ENCODE results near the gene ABCA6. TPM values are rescaled to one million over a fixed set of nuclear protein-coding genes. Genes with fewer than 3 reads are reported as not detected.
"Not testable (repeated sequence)": the region's sequence is repeated elsewhere in the genome, so short reads cannot be mapped to it uniquely, and the experiment has no call there.

Gene ABCA6
- polyA plus RNA-seq, 1 donor (not counting 4 experiments of a cell fraction or from before 2014, with no cell fraction given) = 0.14 TPM

DNA sequence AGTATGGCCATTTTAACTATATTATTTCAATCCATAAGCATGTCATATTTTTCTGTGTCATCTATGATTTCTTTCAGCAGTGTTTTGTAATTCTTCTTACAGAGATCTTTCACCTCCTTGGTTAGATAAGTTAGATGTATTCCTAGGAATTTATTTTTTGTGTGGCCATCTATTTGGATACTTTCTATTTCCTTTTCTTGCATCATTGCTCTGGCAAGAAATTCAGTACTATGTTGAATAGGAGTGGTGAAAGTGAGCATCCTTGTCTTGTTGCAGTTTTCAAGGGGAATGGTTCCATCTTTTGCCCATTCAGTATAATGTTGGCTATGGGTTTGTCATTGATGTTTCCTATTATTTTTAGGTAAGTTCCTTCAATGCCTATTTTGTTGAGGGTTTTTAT lies 65.9 kb downstream of the ABCA6 start:
- no peaks in the 10 kb centered on the region for H3K9me1 ChIP-seq (ENCODE audit: control insufficient read depth, extremely low read depth, insufficient read depth, low read length)
- H3K36me3 ChIP-seq (ENCODE audit: control insufficient read depth in 2 of 2, extremely low read depth in 1 of 2, insufficient read depth in 2 of 2, low read length in 2 of 2) = no peaks in the 10 kb centered on the region
- H3K79me2 ChIP-seq (ENCODE audit: control insufficient read depth, insufficient read depth, low read length) = no peaks in the 10 kb centered on the region
- H3K4me2 ChIP-seq (ENCODE audit: control insufficient read depth, extremely low read depth, insufficient read depth, low read depth, low read length) = no peak overlapping the region
- no peaks in the 10 kb centered on the region for H3K9me3 ChIP-seq (ENCODE audit: control insufficient read depth, low read depth, low read length)
- no peaks in the 10 kb centered on the region for H3K4me1 ChIP-seq (ENCODE audit: control insufficient read depth, extremely low read depth, insufficient read depth, low read length)
- no peak for TF ChIP-seq EZH2 (IDR thresholded peaks at IDR 0.05; ENCODE audit: low read length)
- no peak for TF ChIP-seq CTCF (optimal IDR thresholded peaks at IDR 0.05 in 1 of 3, IDR thresholded peaks at IDR 0.05 in 1 of 3, conservative IDR thresholded peaks at IDR 0.05 in 1 of 3; ENCODE audit: extremely low read depth in 1 of 3, insufficient read depth in 2 of 3, low read length in 3 of 3)
- no peak overlapping the region for H3K9ac ChIP-seq (ENCODE audit: control insufficient read depth, extremely low read depth, insufficient read depth, low read length)
- H2AFZ ChIP-seq (ENCODE audit: control insufficient read depth, low read length) = no peak overlapping the region
- no peak overlapping the region for H3K27ac ChIP-seq (ENCODE audit: control insufficient read depth, insufficient read depth, low read length)
- FAIRE-seq = no peak
- no peak overlapping the region for H3K4me3 ChIP-seq (ENCODE audit: control insufficient read depth in 2 of 3, extremely low read depth in 1 of 3, insufficient read depth in 2 of 3, low read depth in 1 of 3, low read length in 3 of 3)
- no peak for DNase-seq (ENCODE audit: low read depth, low spot score)
- H3K27me3 ChIP-seq (ENCODE audit: control insufficient read depth, extremely low read depth, insufficient read depth, low read length) = no peaks in the 10 kb centered on the region
- no peaks in the 10 kb centered on the region for H4K20me1 ChIP-seq (ENCODE audit: control insufficient read depth, extremely low read depth, insufficient read depth, low read length)
- dilution Hi-C loops (cut with MboI; ENCODE audit: extremely low pct_ligation_motif_present, low sequenced_read_pairs) = no loop called here

- H3K9me1 ChIP-seq (ENCODE audit: control insufficient read depth, extremely low read depth, insufficient read depth, low read length); H3K36me3 ChIP-seq (ENCODE audit: control insufficient read depth in 2 of 2, extremely low read depth in 1 of 2, insufficient read depth in 2 of 2, low read length in 2 of 2); DNase-seq (ENCODE audit: low read depth, low spot score); FAIRE-seq; H3K4me3 ChIP-seq (ENCODE audit: control insufficient read depth in 2 of 3, extremely low read depth in 1 of 3, insufficient read depth in 2 of 3, low read depth in 1 of 3, low read length in 3 of 3); H3K27ac ChIP-seq (ENCODE audit: control insufficient read depth, insufficient read depth, low read length); H3K79me2 ChIP-seq (ENCODE audit: control insufficient read depth, insufficient read depth, low read length); H4K20me1 ChIP-seq (ENCODE audit: control insufficient read depth, extremely low read depth, insufficient read depth, low read length); H3K4me2 ChIP-seq (ENCODE audit: control insufficient read depth, extremely low read depth, insufficient read depth, low read depth, low read length); dilution Hi-C loops (cut with MboI; ENCODE audit: extremely low pct_ligation_motif_present, low sequenced_read_pairs); H3K9me3 ChIP-seq (ENCODE audit: control insufficient read depth, low read depth, low read length); H3K9ac ChIP-seq (ENCODE audit: control insufficient read depth, extremely low read depth, insufficient read depth, low read length); H3K27me3 ChIP-seq (ENCODE audit: control insufficient read depth, extremely low read depth, insufficient read depth, low read length); H2AFZ ChIP-seq (ENCODE audit: control insufficient read depth, low read length); H3K4me1 ChIP-seq (ENCODE audit: control insufficient read depth, extremely low read depth, insufficient read depth, low read length): not testable (repeated sequence)
Observed at GRCh38 chr17:69073392-69073791, 68.3 kb downstream of the ABCA6 start.

GRCh38 chr17:69072803-69073256 lies 68.9 kb downstream of the ABCA6 start:
- H3K79me2 ChIP-seq (ENCODE audit: control insufficient read depth, insufficient read depth, low read length); H3K9me1 ChIP-seq (ENCODE audit: control insufficient read depth, extremely low read depth, insufficient read depth, low read length); H3K36me3 ChIP-seq (ENCODE audit: control insufficient read depth in 2 of 2, extremely low read depth in 1 of 2, insufficient read depth in 2 of 2, low read length in 2 of 2); H4K20me1 ChIP-seq (ENCODE audit: control insufficient read depth, extremely low read depth, insufficient read depth, low read length); H3K4me1 ChIP-seq (ENCODE audit: control insufficient read depth, extremely low read depth, insufficient read depth, low read length); H3K27ac ChIP-seq (ENCODE audit: control insufficient read depth, insufficient read depth, low read length); FAIRE-seq; H3K4me2 ChIP-seq (ENCODE audit: control insufficient read depth, extremely low read depth, insufficient read depth, low read depth, low read length); H3K9ac ChIP-seq (ENCODE audit: control insufficient read depth, extremely low read depth, insufficient read depth, low read length); H2AFZ ChIP-seq (ENCODE audit: control insufficient read depth, low read length); H3K9me3 ChIP-seq (ENCODE audit: control insufficient read depth, low read depth, low read length); H3K27me3 ChIP-seq (ENCODE audit: control insufficient read depth, extremely low read depth, insufficient read depth, low read length); H3K4me3 ChIP-seq (ENCODE audit: control insufficient read depth in 2 of 3, extremely low read depth in 1 of 3, insufficient read depth in 2 of 3, low read depth in 1 of 3, low read length in 3 of 3); DNase-seq (ENCODE audit: low read depth, low spot score); dilution Hi-C loops (cut with MboI; ENCODE audit: extremely low pct_ligation_motif_present, low sequenced_read_pairs): not testable (repeated sequence)

DNA sequence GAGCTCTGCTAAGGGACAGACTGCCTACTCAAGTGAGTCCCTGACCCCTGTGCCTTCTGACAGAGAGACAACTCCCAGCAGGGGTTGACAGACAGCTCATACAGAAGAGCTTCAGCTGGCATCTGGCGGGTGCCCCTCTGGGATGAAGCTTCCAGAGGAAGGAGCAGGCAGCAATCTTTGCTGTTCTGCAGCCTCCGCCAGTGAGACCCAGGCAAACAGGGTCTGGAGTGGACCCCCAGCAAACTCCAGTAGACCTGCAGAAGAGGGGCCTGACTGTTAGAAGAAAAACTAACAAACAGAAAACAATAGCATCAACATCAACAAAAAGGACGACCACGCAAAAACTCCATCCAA lies 70.5 kb downstream of the ABCA6 start:
- H3K9me1 ChIP-seq (ENCODE audit: control insufficient read depth, extremely low read depth, insufficient read depth, low read length); H3K27me3 ChIP-seq (ENCODE audit: control insufficient read depth, extremely low read depth, insufficient read depth, low read length); H3K9ac ChIP-seq (ENCODE audit: control insufficient read depth, extremely low read depth, insufficient read depth, low read length); H3K4me1 ChIP-seq (ENCODE audit: control insufficient read depth, extremely low read depth, insufficient read depth, low read length); dilution Hi-C loops (cut with MboI; ENCODE audit: extremely low pct_ligation_motif_present, low sequenced_read_pairs); FAIRE-seq; H3K79me2 ChIP-seq (ENCODE audit: control insufficient read depth, insufficient read depth, low read length); DNase-seq (ENCODE audit: low read depth, low spot score); H2AFZ ChIP-seq (ENCODE audit: control insufficient read depth, low read length); H3K27ac ChIP-seq (ENCODE audit: control insufficient read depth, insufficient read depth, low read length); H3K9me3 ChIP-seq (ENCODE audit: control insufficient read depth, low read depth, low read length); H3K36me3 ChIP-seq (ENCODE audit: control insufficient read depth in 2 of 2, extremely low read depth in 1 of 2, insufficient read depth in 2 of 2, low read length in 2 of 2); H3K4me3 ChIP-seq (ENCODE audit: control insufficient read depth in 2 of 3, extremely low read depth in 1 of 3, insufficient read depth in 2 of 3, low read depth in 1 of 3, low read length in 3 of 3); H4K20me1 ChIP-seq (ENCODE audit: control insufficient read depth, extremely low read depth, insufficient read depth, low read length); H3K4me2 ChIP-seq (ENCODE audit: control insufficient read depth, extremely low read depth, insufficient read depth, low read depth, low read length): not testable (repeated sequence)

Data from keratinocyte (primary cell).